ENCODE data around the gene SEH1L. TPM values are rescaled to one million over a fixed set of nuclear protein-coding genes. Genes with fewer than 3 reads are reported as not detected.

Gene SEH1L
- total and polyA plus RNA-seq, 10 of the 15 experiments (the other 5 are each of a cell fraction or from before 2014, with no cell fraction given), result 27.5 to 109 (median 52.8) TPM

DNA sequence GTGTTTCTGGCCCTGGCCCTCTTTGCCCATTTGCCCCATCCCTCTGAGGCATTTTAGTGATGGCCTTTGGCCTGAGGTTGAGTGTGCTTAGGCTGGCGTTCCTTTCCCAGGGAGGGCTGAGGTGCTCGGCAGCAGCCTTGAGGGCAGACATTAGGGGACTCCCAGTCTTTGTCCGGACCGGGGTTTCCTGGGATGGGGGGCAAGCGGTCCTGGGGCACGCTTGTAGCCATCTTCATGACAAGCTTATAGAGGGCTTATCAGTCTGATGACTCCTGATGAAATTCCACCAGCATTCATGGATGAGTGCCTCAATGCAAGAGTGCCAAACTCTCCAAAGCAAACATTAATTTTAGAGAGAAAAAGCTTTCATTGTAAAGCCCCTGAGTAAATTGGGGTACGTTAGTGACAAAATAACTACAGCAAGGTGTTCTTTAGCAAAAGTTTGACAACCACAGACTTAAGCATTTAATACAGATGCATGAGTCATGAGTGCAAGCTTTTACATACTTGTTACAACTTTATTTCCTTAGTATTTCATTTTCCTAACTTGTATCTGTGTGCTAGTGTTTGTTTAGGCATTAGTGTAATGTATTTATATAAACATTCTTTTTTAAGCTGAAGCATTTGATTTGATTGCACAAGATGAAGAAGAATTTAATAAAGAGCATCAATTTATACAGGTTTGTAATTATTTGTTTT, 89.0 kb downstream of the SEH1L start:
- RAD21 ChIA-PET (ENCODE audit: unreplicated experiment), result no interaction called here
- Histone ChIP-seq H3K4me3 (no peak overlapping the region), H3K79me2 (ENCODE audit: control insufficient read depth, insufficient read depth, low read length) (no peaks in the 10 kb centered on the region), H3K4me2 (ENCODE audit: control insufficient read depth, insufficient read depth) (no peak overlapping the region), H4K20me1 (ENCODE audit: control insufficient read depth, insufficient read depth) (no peaks in the 10 kb centered on the region), H3K9ac (ENCODE audit: control insufficient read depth, insufficient read depth, low read length) (no peak overlapping the region), H3K9me3 (replicated peaks; ENCODE audit: control insufficient read depth, insufficient read depth, low read length) (no peaks in the 10 kb centered on the region), H3K27me3 (replicated peaks in 1 of 2; ENCODE audit: control insufficient read depth in 2 of 2, insufficient read depth in 2 of 2, low read length in 1 of 2) (no peaks in the 10 kb centered on the region), H3K27ac (ENCODE audit: control insufficient read depth, insufficient read depth) (no peak overlapping the region), H3K36me3 (ENCODE audit: control insufficient read depth in 2 of 2, insufficient read depth in 2 of 2, low read length in 1 of 2) (peaks cover 10 to 21% of the 10 kb centered on the region in 2 experiments), H3K4me1 (ENCODE audit: control insufficient read depth, insufficient read depth, low read length) (no peaks in the 10 kb centered on the region), H2AFZ (ENCODE audit: control insufficient read depth, low read depth, low read length) (no peak overlapping the region)
- DNase-seq (ENCODE audit: low read depth, low spot score) (no peak), ATAC-seq (no peak), FAIRE-seq (no peak)
- WGBS (ENCODE audit: insufficient coverage, insufficient replicate concordance, low lambda C conversion rate, missing lambda C conversion rate), result 89% methylated on average over 7 of the region's 7 CpGs
- SMC1A ChIA-PET (ENCODE audit: uncharacterized antibody, unreplicated experiment), result no interaction called here
- in situ Hi-C loops (cut with MboI), result no loop called here
- BruUV-seq (replicated peaks), result no TSS peak
- intact Hi-C loops (cut with micrococcal nuclease; ENCODE audit: unreplicated experiment), result no loop called here
- POLR2A ChIA-PET, result no interaction called here
- TF ChIP-seq, protein P1, sequence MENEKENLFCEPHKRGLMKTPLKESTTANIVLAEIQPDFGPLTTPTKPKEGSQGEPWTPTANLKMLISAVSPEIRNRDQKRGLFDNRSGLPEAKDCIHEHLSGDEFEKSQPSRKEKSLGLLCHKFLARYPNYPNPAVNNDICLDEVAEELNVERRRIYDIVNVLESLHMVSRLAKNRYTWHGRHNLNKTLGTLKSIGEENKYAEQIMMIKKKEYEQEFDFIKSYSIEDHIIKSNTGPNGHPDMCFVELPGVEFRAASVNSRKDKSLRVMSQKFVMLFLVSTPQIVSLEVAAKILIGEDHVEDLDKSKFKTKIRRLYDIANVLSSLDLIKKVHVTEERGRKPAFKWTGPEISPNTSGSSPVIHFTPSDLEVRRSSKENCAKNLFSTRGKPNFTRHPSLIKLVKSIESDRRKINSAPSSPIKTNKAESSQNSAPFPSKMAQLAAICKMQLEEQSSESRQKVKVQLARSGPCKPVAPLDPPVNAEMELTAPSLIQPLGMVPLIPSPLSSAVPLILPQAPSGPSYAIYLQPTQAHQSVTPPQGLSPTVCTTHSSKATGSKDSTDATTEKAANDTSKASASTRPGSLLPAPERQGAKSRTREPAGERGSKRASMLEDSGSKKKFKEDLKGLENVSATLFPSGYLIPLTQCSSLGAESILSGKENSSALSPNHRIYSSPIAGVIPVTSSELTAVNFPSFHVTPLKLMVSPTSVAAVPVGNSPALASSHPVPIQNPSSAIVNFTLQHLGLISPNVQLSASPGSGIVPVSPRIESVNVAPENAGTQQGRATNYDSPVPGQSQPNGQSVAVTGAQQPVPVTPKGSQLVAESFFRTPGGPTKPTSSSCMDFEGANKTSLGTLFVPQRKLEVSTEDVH (IDR thresholded peaks at IDR 0.05; ENCODE audit: low read depth, partially characterized antibody), result no peak
- no peak for TF ChIP-seq NFYA (IDR thresholded peaks at IDR 0.05; ENCODE audit: borderline replicate concordance, low read depth, low read length)
- TF ChIP-seq ZNF207 (IDR thresholded peaks at IDR 0.05; ENCODE audit: borderline replicate concordance), result no peak
- TF ChIP-seq ZNF274 (IDR thresholded peaks at IDR 0.05; ENCODE audit: insufficient read depth, insufficient read length), result no peak
- TF ChIP-seq BMI1 (IDR thresholded peaks at IDR 0.05; ENCODE audit: borderline replicate concordance), result no peak
- TF ChIP-seq ZBED1 (IDR thresholded peaks at IDR 0.05; ENCODE audit: borderline replicate concordance), result no peak
- TF ChIP-seq CHD1 (IDR thresholded peaks at IDR 0.05; ENCODE audit: low read depth, low read length), result no peak
- no peak for TF ChIP-seq HDAC2 (IDR thresholded peaks at IDR 0.05)
- TF ChIP-seq, protein P2, sequence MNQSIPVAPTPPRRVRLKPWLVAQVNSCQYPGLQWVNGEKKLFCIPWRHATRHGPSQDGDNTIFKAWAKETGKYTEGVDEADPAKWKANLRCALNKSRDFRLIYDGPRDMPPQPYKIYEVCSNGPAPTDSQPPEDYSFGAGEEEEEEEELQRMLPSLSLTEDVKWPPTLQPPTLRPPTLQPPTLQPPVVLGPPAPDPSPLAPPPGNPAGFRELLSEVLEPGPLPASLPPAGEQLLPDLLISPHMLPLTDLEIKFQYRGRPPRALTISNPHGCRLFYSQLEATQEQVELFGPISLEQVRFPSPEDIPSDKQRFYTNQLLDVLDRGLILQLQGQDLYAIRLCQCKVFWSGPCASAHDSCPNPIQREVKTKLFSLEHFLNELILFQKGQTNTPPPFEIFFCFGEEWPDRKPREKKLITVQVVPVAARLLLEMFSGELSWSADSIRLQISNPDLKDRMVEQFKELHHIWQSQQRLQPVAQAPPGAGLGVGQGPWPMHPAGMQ (IDR thresholded peaks at IDR 0.05; ENCODE audit: borderline replicate concordance), result no peak
- no peak for TF ChIP-seq TARDBP (IDR thresholded peaks at IDR 0.05; ENCODE audit: borderline replicate concordance)
- TF ChIP-seq WRNIP1 (IDR thresholded peaks at IDR 0.05; ENCODE audit: borderline replicate concordance, low read depth, low read length), result no peak
- CTCF ChIA-PET, result no interaction called here

Other genes starting within 250 kb of the SEH1L start
- 13.9 and 14.1 TPM in 2 replicates for gene CEP76, start 245.3 kb upstream of the SEH1L start, total RNA-seq (2014; rRNA removed)
- gene CEP76, start 245.3 kb upstream of the SEH1L start, total RNA-seq (2014; rRNA removed; fragmentation: Illumina TruSeq; extraction: Trizol), result 13.2 and 13.7 TPM in 2 replicates
- 10.1 and 11.9 TPM in 2 replicates for gene CEP76, start 245.3 kb upstream of the SEH1L start, total RNA-seq (2021)
- 13.7 and 21.5 TPM in 2 replicates for gene CEP76, start 245.3 kb upstream of the SEH1L start, polyA plus RNA-seq (2011; rRNA removed)
- gene CEP76, start 245.3 kb upstream of the SEH1L start, polyA plus RNA-seq (2014; fragmentation: Illumina TruSeq; extraction: Trizol), result 10.7 and 13.5 TPM in 2 replicates
- 1 to 10 TPM; 3.9 to 4.7 TPM for gene CEP76, start 245.3 kb upstream of the SEH1L start, polyA plus RNA-seq (2014; fragmentation: Nextera tagmentation; extraction: Ambion mirVana)
- 13.8 and 14.7 TPM in 2 replicates for gene CEP76, start 245.3 kb upstream of the SEH1L start, polyA plus RNA-seq (2014; rRNA removed)
- 10 to 100 TPM; 12.8 to 14.9 TPM for gene CEP76, start 245.3 kb upstream of the SEH1L start, polyA plus RNA-seq (2016; fragmentation: Nextera tagmentation; extraction: Ambion mirVana)
- 117 and 134 TPM in 2 replicates for gene PSMG2, start 245.0 kb upstream of the SEH1L start, total RNA-seq (2014; rRNA removed)
- gene PSMG2, start 245.0 kb upstream of the SEH1L start, total RNA-seq (2014; rRNA removed; fragmentation: Illumina TruSeq; extraction: Trizol), result 111 and 116 TPM in 2 replicates
- 87.0 and 88.5 TPM in 2 replicates for gene PSMG2, start 245.0 kb upstream of the SEH1L start, total RNA-seq (2021)
- 93.4 and 102 TPM in 2 replicates for gene PSMG2, start 245.0 kb upstream of the SEH1L start, polyA plus RNA-seq (2011; rRNA removed)
- 116 and 119 TPM in 2 replicates for gene PSMG2, start 245.0 kb upstream of the SEH1L start, polyA plus RNA-seq (2014; fragmentation: Illumina TruSeq; extraction: Trizol)
- 100 to 1,000 TPM; 168 to 268 TPM for gene PSMG2, start 245.0 kb upstream of the SEH1L start, polyA plus RNA-seq (2014; fragmentation: Nextera tagmentation; extraction: Ambion mirVana)
- 81.5 and 97.4 TPM in 2 replicates for gene PSMG2, start 245.0 kb upstream of the SEH1L start, polyA plus RNA-seq (2014; rRNA removed)
- gene PSMG2, start 245.0 kb upstream of the SEH1L start, polyA plus RNA-seq (2016; fragmentation: Nextera tagmentation; extraction: Ambion mirVana), result 100 to 1,000 TPM; 156 to 174 TPM
- 46.5 and 55.7 TPM in 2 replicates for gene PTPN2, start 63.8 kb upstream of the SEH1L start, total RNA-seq (2014; rRNA removed)
- gene PTPN2, start 63.8 kb upstream of the SEH1L start, total RNA-seq (2014; rRNA removed; fragmentation: Illumina TruSeq; extraction: Trizol), result 85.5 and 86.7 TPM in 2 replicates
- 48.0 and 53.0 TPM in 2 replicates for gene PTPN2, start 63.8 kb upstream of the SEH1L start, total RNA-seq (2021)
- gene PTPN2, start 63.8 kb upstream of the SEH1L start, polyA plus RNA-seq (2011; rRNA removed), result 83.0 and 114 TPM in 2 replicates
- gene PTPN2, start 63.8 kb upstream of the SEH1L start, polyA plus RNA-seq (2014; fragmentation: Illumina TruSeq; extraction: Trizol), result 78.3 and 84.3 TPM in 2 replicates
- gene PTPN2, start 63.8 kb upstream of the SEH1L start, polyA plus RNA-seq (2014; fragmentation: Nextera tagmentation; extraction: Ambion mirVana), result 10 to 100 TPM; 54.9 to 57.9 TPM
- 39.4 and 53.5 TPM in 2 replicates for gene PTPN2, start 63.8 kb upstream of the SEH1L start, polyA plus RNA-seq (2014; rRNA removed)
- gene PTPN2, start 63.8 kb upstream of the SEH1L start, polyA plus RNA-seq (2016; fragmentation: Nextera tagmentation; extraction: Ambion mirVana), result 10 to 100 TPM; 71.3 to 80.4 TPM
- 33.9 and 37.5 TPM in 2 replicates for gene CEP192, start 43.4 kb downstream of the SEH1L start, total RNA-seq (2014; rRNA removed)
- gene CEP192, start 43.4 kb downstream of the SEH1L start, total RNA-seq (2014; rRNA removed; fragmentation: Illumina TruSeq; extraction: Trizol), result 37.6 and 39.7 TPM in 2 replicates
- gene CEP192, start 43.4 kb downstream of the SEH1L start, total RNA-seq (2021), result 30.8 and 31.1 TPM in 2 replicates
- gene CEP192, start 43.4 kb downstream of the SEH1L start, polyA plus RNA-seq (2011; rRNA removed), result 58.2 and 81.8 TPM in 2 replicates
- gene CEP192, start 43.4 kb downstream of the SEH1L start, polyA plus RNA-seq (2014; fragmentation: Illumina TruSeq; extraction: Trizol), result 32.6 and 39.7 TPM in 2 replicates
- gene CEP192, start 43.4 kb downstream of the SEH1L start, polyA plus RNA-seq (2014; fragmentation: Nextera tagmentation; extraction: Ambion mirVana), result 10 to 100 TPM; 15.4 to 24.5 TPM
- 25.6 and 28.1 TPM in 2 replicates for gene CEP192, start 43.4 kb downstream of the SEH1L start, polyA plus RNA-seq (2014; rRNA removed)
- 10 to 100 TPM; 21.2 to 22.2 TPM for gene CEP192, start 43.4 kb downstream of the SEH1L start, polyA plus RNA-seq (2016; fragmentation: Nextera tagmentation; extraction: Ambion mirVana)